Liver (tissue), 9 donors: Measurements from ENCODE around the gene SH3RF3. TPM values are rescaled to one million over a fixed set of nuclear protein-coding genes. Genes with fewer than 3 reads are reported as not detected.
"Not testable (repeated sequence)": the region's sequence is repeated elsewhere in the genome, so short reads cannot be mapped to it uniquely, and the experiment has no call there.

ENCODE experiments used
- DNase-seq: peaks from one replicate; pipeline ENCODE4 v3.0.0-alpha.2; 2017; ENCODE audit warnings: low spot score
- H3K27ac ChIP-seq, 2 donors: one replicate each; pipeline ENCODE4 v1.7.0; 2013; ENCODE audit warnings: inconsistent platforms in 2 of 2, low read length in 2 of 2, control low read depth in 1 of 2, low read depth in 1 of 2, mild to moderate bottlenecking in 1 of 2
- H3K27me3 ChIP-seq, 4 donors: one replicate each; pipeline versions ENCODE4 v1.6.1 to v1.7.0; 2013; ENCODE audit warnings: low read length in 3 of 4, inconsistent platforms in 1 of 4, mild to moderate bottlenecking in 1 of 4, moderate library complexity in 1 of 4; ENCODE audit not compliant: control insufficient read depth in 4 of 4, insufficient read depth in 4 of 4
- H3K36me3 ChIP-seq, 4 donors: one replicate each; pipeline versions ENCODE4 v1.6.1 to v1.7.0; 2013; ENCODE audit warnings: low read length in 3 of 4, mild to moderate bottlenecking in 3 of 4, low read depth in 1 of 4, moderate library complexity in 1 of 4; ENCODE audit not compliant: control insufficient read depth in 4 of 4, insufficient read depth in 3 of 4
- H3K4me1 ChIP-seq, 4 donors: one replicate each; pipeline versions ENCODE4 v1.6.1 to v1.7.0; 2013; ENCODE audit warnings: low read length in 3 of 4, mild to moderate bottlenecking in 3 of 4, moderate library complexity in 1 of 4; ENCODE audit not compliant: control insufficient read depth in 4 of 4, insufficient read depth in 4 of 4
- H3K4me3 ChIP-seq, 3 donors: one replicate each; pipeline versions ENCODE4 v1.6.1 to v1.7.0; 2013; ENCODE audit warnings: low read length in 3 of 3, control low read depth in 1 of 3, low read depth in 1 of 3, mild to moderate bottlenecking in 1 of 3
- H3K9ac ChIP-seq, 2 donors: one replicate each; pipeline ENCODE4 v1.7.0; 2013; ENCODE audit warnings: low read length in 2 of 2, mild to moderate bottlenecking in 2 of 2, moderate library complexity in 2 of 2, control low read depth in 1 of 2, low read depth in 1 of 2
- H3K9me3 ChIP-seq, 4 donors: one replicate each; pipeline versions ENCODE4 v1.6.1 to v1.7.0; 2013; ENCODE audit warnings: low read length in 3 of 4; ENCODE audit not compliant: control insufficient read depth in 4 of 4
- CTCF ChIP-seq: fragments of 150-350 bp; IDR thresholded peaks from 2 replicates; pipeline ENCODE4 v1.5.1; 2017; ENCODE audit warnings: improper control_type of control experiment, low read depth, low read length; ENCODE audit not compliant: missing input control
- EGR1 ChIP-seq, 2 donors: IDR thresholded peaks; 2 replicates each; pipeline ENCODE4 v1.6.1; 2016 to 2018; ENCODE audit warnings: antibody characterized with exemption in 2 of 2, low read depth in 2 of 2
- FOXA1 ChIP-seq: IDR thresholded peaks from 2 replicates; pipeline ENCODE4 v1.6.1; 2016; ENCODE audit warnings: antibody characterized with exemption
- FOXA2 ChIP-seq: IDR thresholded peaks from 2 replicates; pipeline ENCODE4 v1.6.1; 2016; ENCODE audit warnings: antibody characterized with exemption
- GABPA ChIP-seq, 2 donors: IDR thresholded peaks in 1 of 2; conservative IDR thresholded peaks in 1 of 2; 2 replicates each; pipeline ENCODE4 v1.6.1; 2016; ENCODE audit warnings: antibody characterized with exemption in 2 of 2, mild to moderate bottlenecking in 1 of 2, moderate library complexity in 1 of 2
- HNF4A ChIP-seq, 2 donors: conservative IDR thresholded peaks; 2 replicates each; pipeline ENCODE4 v1.6.1; 2016; ENCODE audit warnings: antibody characterized with exemption in 2 of 2, mild to moderate bottlenecking in 2 of 2
- HNF4G ChIP-seq: IDR thresholded peaks from 2 replicates; pipeline ENCODE4 v1.6.1; 2016; ENCODE audit warnings: antibody characterized with exemption
- JUND ChIP-seq, 2 donors: IDR thresholded peaks; 2 replicates each; pipeline ENCODE4 v1.6.1; 2016; ENCODE audit warnings: antibody characterized with exemption in 2 of 2
- NR2F2 ChIP-seq: IDR thresholded peaks from 2 replicates; pipeline ENCODE4 v1.6.1; 2016; ENCODE audit warnings: antibody characterized with exemption
- RAD21 ChIP-seq, 2 donors: IDR thresholded peaks; 2 replicates each; pipeline ENCODE4 v1.6.1; 2016; ENCODE audit warnings: antibody characterized with exemption in 2 of 2, mild to moderate bottlenecking in 2 of 2
- RXRA ChIP-seq, 2 donors: IDR thresholded peaks; 2 replicates each; pipeline ENCODE4 v1.6.1; 2017 to 2018; ENCODE audit warnings: antibody characterized with exemption in 2 of 2, mild to moderate bottlenecking in 1 of 2
- SP1 ChIP-seq: IDR thresholded peaks from 2 replicates; pipeline ENCODE4 v1.6.1; 2018; ENCODE audit warnings: antibody characterized with exemption, mild to moderate bottlenecking
- TAF1 ChIP-seq: conservative IDR thresholded peaks from 2 replicates; pipeline ENCODE4 v1.6.1; 2016; ENCODE audit warnings: antibody characterized with exemption, mild to moderate bottlenecking
- YY1 ChIP-seq: IDR thresholded peaks from 2 replicates; pipeline ENCODE4 v1.6.1; 2016; ENCODE audit warnings: antibody characterized with exemption, mild to moderate bottlenecking
- ZBTB33 ChIP-seq: IDR thresholded peaks from 2 replicates; pipeline ENCODE4 v1.6.1; 2016; ENCODE audit warnings: antibody characterized with exemption
- WGBS: extraction: QIAGEN DNeasy Blood & Tissue Kit; methylation state at CpG from one replicate; pipeline ENCODE4 v1.1.7; 2013; 5-methylcytosine and 5-hydroxymethylcytosine counted together
- polyA plus RNA-seq, 2 donors: library from polyadenylated mRNA; stranded (reverse) in 1 of 2; unstranded in 1 of 2; fragments of 200-250 nt in 1 of 2; fragments of >200 nt in 1 of 2; fragmentation: Nextera tagmentation in 1 of 2; extraction: Ambion mirVana in 1 of 2; gene quantifications; one replicate each; pipeline versions ENCODE4 v1.2.1 to v1.2.3, GENCODE V29; 2013 to 2015
- total RNA-seq, 2 donors: library from RNA; depleted of rRNA; stranded (reverse); fragments of >200 nt; gene quantifications; one replicate each; pipeline ENCODE4 v1.2.3, GENCODE V29; 2014
- TF ChIP-seq, protein P1 (sequence below): IDR thresholded peaks from 2 replicates; pipeline ENCODE4 v1.6.1; 2016; ENCODE audit warnings: antibody characterized with exemption, mild to moderate bottlenecking
- TF ChIP-seq, protein P2 (sequence below): IDR thresholded peaks from 2 replicates; pipeline ENCODE4 v1.6.1; 2016; ENCODE audit warnings: antibody characterized with exemption
- TF ChIP-seq, protein P3 (sequence below): IDR thresholded peaks from 2 replicates; pipeline ENCODE4 v1.6.1; 2016; ENCODE audit warnings: antibody characterized with exemption
- donor health status: healthy.
- donor health status: healthy.
- donor health status: healthy.
- donor health status: healthy.
- donor health status: healthy.

SH3RF3 gene
- total and polyA plus RNA-seq, 4 donors = 0.11 to 1.0 (median 0.54) TPM

- no peak for TF ChIP-seq CTCF
- no peak for TF ChIP-seq FOXA2
- TF ChIP-seq TAF1 = no peak
Observed at GRCh38 chr2:109118321-109118720, 10.7 kb upstream of the SH3RF3 start (continued).

DNA sequence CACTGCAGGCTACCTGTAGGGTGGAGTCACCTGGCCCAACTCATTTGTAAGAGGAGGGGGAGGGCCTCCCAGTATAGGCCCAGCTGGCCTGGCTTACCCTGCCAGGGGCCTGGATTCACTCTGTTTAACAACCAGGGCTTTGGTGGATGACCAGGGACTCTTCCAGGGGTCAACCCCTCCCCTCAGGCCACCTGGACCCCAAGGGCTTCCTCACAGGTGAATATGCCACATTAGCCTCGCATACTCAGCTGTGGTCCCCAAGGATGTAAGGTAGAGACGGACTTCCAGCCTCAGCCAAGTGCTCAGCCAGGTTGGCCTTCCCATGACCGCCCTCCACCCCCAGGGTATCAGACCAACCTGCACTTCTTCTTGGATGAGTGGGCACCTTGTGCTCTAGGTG, 8.8 kb upstream of the SH3RF3 start:
- WGBS = 92% methylated on average over 3 of the region's 3 CpGs
- Histone ChIP-seq H3K36me3 (no peaks in the 10 kb centered on the region), H3K4me3 (no peak overlapping the region), H3K27ac (no peak overlapping the region), H3K27me3 (peaks cover 0 to 3% (median under 1%) of the 10 kb centered on the region in 4 donors), H3K4me1 (no peaks in the 10 kb centered on the region), H3K9me3 (no peaks in the 10 kb centered on the region), H3K9ac (no peak overlapping the region)
- DNase-seq = no peak
- no peak for TF ChIP-seq FOXA2
- TF ChIP-seq JUND (IDR thresholded peaks at IDR 0.05) = no peak
- no peak for TF ChIP-seq TAF1
- no peak for TF ChIP-seq HNF4A (conservative IDR thresholded peaks at IDR 0.05)
- no peak for TF ChIP-seq EGR1 (IDR thresholded peaks at IDR 0.05; ENCODE audit: low read depth in 2 of 2)
- TF ChIP-seq NR2F2 = no peak
- TF ChIP-seq YY1 = no peak
- TF ChIP-seq, protein P1, sequence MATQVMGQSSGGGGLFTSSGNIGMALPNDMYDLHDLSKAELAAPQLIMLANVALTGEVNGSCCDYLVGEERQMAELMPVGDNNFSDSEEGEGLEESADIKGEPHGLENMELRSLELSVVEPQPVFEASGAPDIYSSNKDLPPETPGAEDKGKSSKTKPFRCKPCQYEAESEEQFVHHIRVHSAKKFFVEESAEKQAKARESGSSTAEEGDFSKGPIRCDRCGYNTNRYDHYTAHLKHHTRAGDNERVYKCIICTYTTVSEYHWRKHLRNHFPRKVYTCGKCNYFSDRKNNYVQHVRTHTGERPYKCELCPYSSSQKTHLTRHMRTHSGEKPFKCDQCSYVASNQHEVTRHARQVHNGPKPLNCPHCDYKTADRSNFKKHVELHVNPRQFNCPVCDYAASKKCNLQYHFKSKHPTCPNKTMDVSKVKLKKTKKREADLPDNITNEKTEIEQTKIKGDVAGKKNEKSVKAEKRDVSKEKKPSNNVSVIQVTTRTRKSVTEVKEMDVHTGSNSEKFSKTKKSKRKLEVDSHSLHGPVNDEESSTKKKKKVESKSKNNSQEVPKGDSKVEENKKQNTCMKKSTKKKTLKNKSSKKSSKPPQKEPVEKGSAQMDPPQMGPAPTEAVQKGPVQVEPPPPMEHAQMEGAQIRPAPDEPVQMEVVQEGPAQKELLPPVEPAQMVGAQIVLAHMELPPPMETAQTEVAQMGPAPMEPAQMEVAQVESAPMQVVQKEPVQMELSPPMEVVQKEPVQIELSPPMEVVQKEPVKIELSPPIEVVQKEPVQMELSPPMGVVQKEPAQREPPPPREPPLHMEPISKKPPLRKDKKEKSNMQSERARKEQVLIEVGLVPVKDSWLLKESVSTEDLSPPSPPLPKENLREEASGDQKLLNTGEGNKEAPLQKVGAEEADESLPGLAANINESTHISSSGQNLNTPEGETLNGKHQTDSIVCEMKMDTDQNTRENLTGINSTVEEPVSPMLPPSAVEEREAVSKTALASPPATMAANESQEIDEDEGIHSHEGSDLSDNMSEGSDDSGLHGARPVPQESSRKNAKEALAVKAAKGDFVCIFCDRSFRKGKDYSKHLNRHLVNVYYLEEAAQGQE = no peak
- no peak for TF ChIP-seq ZBTB33
- TF ChIP-seq, protein P2, sequence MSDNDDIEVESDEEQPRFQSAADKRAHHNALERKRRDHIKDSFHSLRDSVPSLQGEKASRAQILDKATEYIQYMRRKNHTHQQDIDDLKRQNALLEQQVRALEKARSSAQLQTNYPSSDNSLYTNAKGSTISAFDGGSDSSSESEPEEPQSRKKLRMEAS = no peak
- TF ChIP-seq, protein P3, sequence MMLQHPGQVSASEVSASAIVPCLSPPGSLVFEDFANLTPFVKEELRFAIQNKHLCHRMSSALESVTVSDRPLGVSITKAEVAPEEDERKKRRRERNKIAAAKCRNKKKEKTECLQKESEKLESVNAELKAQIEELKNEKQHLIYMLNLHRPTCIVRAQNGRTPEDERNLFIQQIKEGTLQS = no peak
- TF ChIP-seq SP1 = no peak
- TF ChIP-seq GABPA (IDR thresholded peaks at IDR 0.05 in 1 of 2, conservative IDR thresholded peaks at IDR 0.05 in 1 of 2) = no peak
- no peak for TF ChIP-seq RAD21 (IDR thresholded peaks at IDR 0.05)
- no peak for TF ChIP-seq RXRA (IDR thresholded peaks at IDR 0.05)
- TF ChIP-seq FOXA1 = no peak
- no peak for TF ChIP-seq HNF4G
- TF ChIP-seq CTCF = no peak

GRCh38 chr2:109120686-109121085, 8.3 kb upstream of the SH3RF3 start:
- not testable (repeated sequence) for H3K9ac ChIP-seq, H3K36me3 ChIP-seq, H3K4me3 ChIP-seq, H3K9me3 ChIP-seq, H3K27ac ChIP-seq, DNase-seq, H3K4me1 ChIP-seq, H3K27me3 ChIP-seq
- 86% methylated on average over 10 of the region's 10 CpGs for WGBS
